M059J (cell line): ENCODE results near the gene SRPK2. TPM values are rescaled to one million over a fixed set of nuclear protein-coding genes. Genes with fewer than 3 reads are reported as not detected.
"Not testable (repeated sequence)": the region's sequence is repeated elsewhere in the genome, so short reads cannot be mapped to it uniquely, and the experiment has no call there.

Experiments used
- DNase-seq: peaks from one replicate; pipeline ENCODE4 v3.0.0-alpha.2; 2012; ENCODE audit warnings: low read depth
- total RNA-seq: library from RNA; depleted of rRNA; stranded (reverse); fragments of >200 nt; shearing (Covaris generic); gene quantifications from 2 replicates; pipeline ENCODE4 v1.2.3, GENCODE V29; 2014

SRPK2 gene
- total RNA-seq, 1 experiment from 2014 or later = 51.5 TPM

- DNase-seq = peak; percentile 84
These were observed 84.5 kb downstream of the SRPK2 start for GRCh38 chr7:105304040-105304895.

GRCh38 chr7:105300587-105300986 lies 88.1 kb downstream of the SRPK2 start:
- DNase-seq = not testable (repeated sequence)

- DNase-seq = no peak
These were observed 90.3 kb downstream of the SRPK2 start for GRCh38 chr7:105298439-105298894.

- no peak for DNase-seq
These were observed 90.7 kb downstream of the SRPK2 start for GRCh38 chr7:105297985-105298384.

DNA sequence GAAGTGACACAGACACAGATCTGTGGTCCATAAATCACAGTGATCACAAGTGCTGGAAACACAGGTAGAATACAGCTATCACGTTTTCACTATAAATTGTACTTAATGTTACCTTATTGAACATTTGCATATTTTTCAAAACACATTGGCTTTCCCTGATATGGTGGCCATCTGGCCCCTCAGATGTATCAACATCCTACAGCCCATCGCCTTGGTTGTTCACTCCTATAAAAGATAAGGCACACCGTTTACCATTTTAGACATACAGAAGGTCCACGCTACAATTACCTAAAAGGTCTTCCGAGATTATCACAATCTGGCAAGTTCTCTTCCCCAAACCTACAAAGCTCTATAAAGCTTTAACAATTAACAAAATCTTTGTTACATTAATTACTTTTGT lies 91.4 kb downstream of the SRPK2 start:
- DNase-seq = no peak

DNA sequence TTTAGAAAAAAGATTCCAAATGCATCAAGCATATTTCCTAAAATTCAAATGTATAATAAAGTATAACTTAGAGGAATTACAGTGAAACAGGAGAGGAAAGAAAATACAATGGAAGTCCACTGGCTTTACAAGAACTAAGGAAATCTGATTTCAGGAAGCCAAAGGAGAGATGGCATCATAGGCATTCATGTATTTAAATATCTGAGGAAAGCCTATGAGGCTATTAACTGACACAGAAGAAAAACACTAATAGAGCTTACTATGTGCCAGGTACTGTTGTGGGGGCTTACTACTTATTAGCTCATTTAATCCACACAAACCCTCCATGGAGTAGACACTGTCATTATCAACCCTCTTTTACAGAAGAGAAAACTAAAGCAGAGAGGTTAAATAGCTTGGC lies 92.2 kb downstream of the SRPK2 start:
- no peak for DNase-seq

- DNase-seq = no peak
These were observed 92.9 kb downstream of the SRPK2 start for GRCh38 chr7:105295596-105296352.

DNA sequence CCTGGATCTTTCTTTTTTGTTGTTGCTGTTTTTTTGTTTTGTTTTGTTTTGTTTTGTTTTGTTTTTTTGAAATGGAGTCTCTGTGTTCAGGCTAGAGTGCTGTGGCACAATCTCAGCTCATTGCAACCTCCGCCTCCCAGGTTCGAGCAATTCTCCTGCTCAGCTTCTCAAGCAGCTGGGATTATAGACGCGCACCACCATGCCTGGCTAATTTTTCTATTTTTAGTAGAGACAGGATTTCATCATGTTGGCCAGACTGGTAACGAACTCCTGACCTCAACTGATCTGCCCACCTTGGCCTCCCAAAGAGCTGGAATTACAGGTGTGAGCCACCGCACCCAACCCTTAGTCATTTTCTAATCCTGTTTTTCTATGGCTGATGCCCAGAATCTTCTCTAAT lies 94.2 kb downstream of the SRPK2 start:
- DNase-seq = not testable (repeated sequence)

- no peak for DNase-seq
These were observed 99.0 kb downstream of the SRPK2 start for GRCh38 chr7:105289704-105290103.

DNA sequence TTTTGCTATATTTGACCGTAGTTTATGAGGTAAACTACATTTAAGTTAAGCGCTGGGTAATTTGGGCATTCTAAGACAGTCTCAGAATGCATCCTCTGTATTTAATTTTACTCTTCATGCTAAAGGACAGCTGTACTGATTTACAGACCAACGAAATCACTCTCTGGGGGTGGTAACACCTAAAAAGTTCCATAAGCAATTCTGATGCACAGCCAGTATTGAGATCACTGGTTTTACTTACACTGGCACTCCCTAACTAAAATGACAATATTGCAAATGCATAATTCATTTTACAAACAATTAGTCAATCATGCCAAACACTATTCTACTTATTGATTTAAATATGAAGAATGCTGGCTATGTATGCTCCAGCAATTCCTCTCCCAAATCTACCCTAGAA lies 102.3 kb downstream of the SRPK2 start:
- no peak for DNase-seq

GRCh38 chr7:105285118-105285874 lies 103.4 kb downstream of the SRPK2 start:
- DNase-seq = no peak

- DNase-seq = no peak
These were observed 104.7 kb downstream of the SRPK2 start for GRCh38 chr7:105284014-105284413.

DNA sequence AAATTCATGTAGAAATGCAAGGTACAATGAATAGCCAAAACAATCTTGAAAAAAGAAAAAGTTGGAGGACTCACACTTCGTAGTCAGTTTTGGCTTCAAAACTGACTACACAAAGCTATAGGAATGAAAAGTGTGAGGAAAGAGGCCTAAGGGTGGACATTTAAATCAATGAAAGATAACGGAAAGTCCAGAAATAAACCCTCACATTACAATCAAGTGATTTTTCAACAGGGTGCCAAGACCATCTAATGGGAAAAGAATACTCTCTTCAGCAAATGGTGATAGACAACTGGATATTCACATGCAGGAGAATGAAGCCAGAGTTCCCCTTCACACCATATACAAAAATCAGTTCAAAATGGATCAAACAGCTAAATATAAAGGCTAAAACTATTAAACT lies 106.8 kb downstream of the SRPK2 start:
- DNase-seq = no peak

- DNase-seq = no peak
These were observed 109.1 kb downstream of the SRPK2 start for GRCh38 chr7:105279688-105280007.

- DNase-seq = no peak
These were observed 109.6 kb downstream of the SRPK2 start for GRCh38 chr7:105278973-105279687.

GRCh38 chr7:105278565-105278964 lies 110.2 kb downstream of the SRPK2 start:
- DNase-seq = no peak

DNA sequence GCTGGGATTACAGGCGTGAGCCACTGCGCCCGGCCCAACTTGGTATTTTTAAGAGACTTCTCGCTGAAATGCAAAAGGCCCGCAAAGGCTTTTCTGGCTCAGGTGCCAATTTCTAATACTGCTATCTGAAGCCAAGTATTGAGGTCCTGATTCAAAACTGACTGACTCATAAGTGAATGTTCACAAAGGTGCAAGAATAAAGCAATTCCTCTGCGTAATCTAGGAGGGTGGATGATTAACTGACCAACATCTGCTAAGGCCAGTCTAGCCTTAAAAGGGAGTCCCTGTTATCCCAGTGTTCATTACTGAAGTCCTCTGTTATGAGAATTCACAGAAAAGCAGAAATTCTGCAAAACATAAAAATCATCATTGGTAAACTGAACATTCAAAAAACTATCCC lies 111.4 kb downstream of the SRPK2 start:
- DNase-seq = peak; percentile 62

DNA sequence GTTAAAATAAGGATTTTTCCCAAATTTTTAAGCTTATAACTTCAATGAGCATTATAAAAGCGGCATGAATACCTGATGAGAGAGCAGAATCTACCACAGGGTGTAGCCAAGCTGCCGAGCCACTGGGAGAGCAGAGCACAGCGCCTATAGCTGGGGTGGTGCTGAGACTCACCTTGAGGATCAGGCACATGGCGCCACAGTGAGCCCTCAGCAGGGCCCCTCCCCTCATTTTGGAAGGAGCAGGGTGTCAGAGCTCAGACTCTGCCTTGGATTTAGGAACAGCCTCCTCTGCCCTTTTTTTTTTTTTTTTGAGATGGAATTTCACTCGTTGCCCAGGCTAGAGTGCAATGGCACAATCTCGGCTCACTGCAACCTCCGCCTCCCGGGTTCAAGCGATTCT lies 118.6 kb downstream of the SRPK2 start:
- DNase-seq = no peak

DNA sequence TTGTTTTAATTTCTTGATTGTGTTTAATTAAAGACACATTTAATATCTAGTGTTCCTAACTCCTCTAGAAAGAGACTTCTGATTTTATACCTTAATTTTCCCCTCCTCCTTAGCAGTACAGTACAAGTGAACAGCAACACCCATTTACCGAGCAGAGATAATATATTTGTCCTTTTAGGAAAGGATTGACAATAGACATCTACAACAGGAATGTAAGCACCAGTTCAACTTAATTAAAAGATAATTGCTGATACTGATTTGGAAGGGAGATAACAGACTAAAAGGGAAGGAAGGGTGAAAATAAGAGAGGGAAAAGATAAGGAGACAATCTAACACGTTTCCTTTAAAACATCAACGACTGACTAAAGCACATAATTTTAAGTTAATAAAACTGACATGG lies 119.3 kb downstream of the SRPK2 start:
- DNase-seq = peak; percentile 7

GRCh38 chr7:105268511-105269392 lies 120.0 kb downstream of the SRPK2 start:
- DNase-seq = peak; percentile 60

DNA sequence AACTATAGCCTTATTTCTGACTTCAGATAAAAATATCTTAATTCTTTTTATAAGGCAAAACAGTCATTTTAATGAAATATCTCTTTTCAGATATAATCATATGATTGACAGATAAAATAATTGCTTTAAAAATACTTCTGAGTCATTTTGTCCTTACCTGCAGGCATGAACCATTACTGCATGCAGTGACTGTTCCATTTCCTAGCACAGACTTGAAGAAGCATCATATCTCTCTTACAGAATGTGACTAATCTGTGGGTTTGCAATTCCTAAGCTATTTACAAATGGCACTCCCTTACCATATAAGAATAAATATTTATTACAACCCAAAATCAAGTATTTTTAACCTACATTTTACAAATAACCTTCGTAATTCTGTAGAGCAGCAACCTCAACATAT lies 120.7 kb downstream of the SRPK2 start:
- DNase-seq = peak; percentile 83
